HepG2 (cell line): ENCODE measurements around the gene IQCM. TPM values are rescaled to one million over a fixed set of nuclear protein-coding genes. Genes with fewer than 3 reads are reported as not detected.

ENCODE experiments used
- AFF4 ChIP-seq: sonication (generic); formaldehyde crosslinking; IDR thresholded peaks from 2 replicates; pipeline ENCODE4 v1.4.0; 2020; ENCODE audit warnings: missing genetic modification reagents
- ATF4 ChIP-seq, 2 experiments: fragments of 450-650 bp in 1 of 2; sonication (generic) in 1 of 2; formaldehyde crosslinking; IDR thresholded peaks; 2 replicates each; pipeline versions ENCODE4 v1.5.0 to v1.8.0; 2020 to 2022; ENCODE audit warnings: mild to moderate bottlenecking in 1 of 2, missing genetic modification reagents in 1 of 2
- ATF5 ChIP-seq: sonication (generic); formaldehyde crosslinking; IDR thresholded peaks from 2 replicates; pipeline ENCODE4 v1.4.0; 2020; ENCODE audit warnings: mild to moderate bottlenecking, low read depth, missing genetic modification reagents
- CTCF ChIP-seq: sonication (generic); formaldehyde crosslinking; IDR thresholded peaks from 2 replicates; pipeline ENCODE4 v1.5.0; 2020; ENCODE audit warnings: mild to moderate bottlenecking, missing genetic modification reagents, moderate library complexity
- ESRRA ChIP-seq: sonication (generic); formaldehyde crosslinking; IDR thresholded peaks from 2 replicates; pipeline ENCODE4 v1.5.1; 2020; ENCODE audit warnings: mild to moderate bottlenecking, low read depth, missing genetic modification reagents
- FOXA3 ChIP-seq: IDR thresholded peaks from 2 replicates; pipeline ENCODE4 v1.6.1; 2016; ENCODE audit warnings: missing genetic modification reagents, missing compliant biosample characterization
- FOXJ3 ChIP-seq: sonication (generic); formaldehyde crosslinking; IDR thresholded peaks from 2 replicates; pipeline ENCODE4 v1.4.0; 2020; ENCODE audit warnings: missing genetic modification reagents, mild to moderate bottlenecking, borderline replicate concordance
- FOXM1 ChIP-seq: sonication (generic); formaldehyde crosslinking; IDR thresholded peaks from 2 replicates; pipeline ENCODE4 v1.5.0; 2020; ENCODE audit warnings: missing genetic modification reagents
- HNF4A ChIP-seq: sonication (generic); formaldehyde crosslinking; IDR thresholded peaks from 2 replicates; pipeline ENCODE4 v1.4.0; 2020; ENCODE audit warnings: missing genetic modification reagents
- IRF2 ChIP-seq: IDR thresholded peaks from 2 replicates; pipeline ENCODE4 v1.6.1; 2018; ENCODE audit warnings: missing genetic modification reagents, missing compliant biosample characterization
- NRL ChIP-seq: sonication (generic); formaldehyde crosslinking; IDR thresholded peaks from 2 replicates; pipeline ENCODE4 v1.5.0; 2020; ENCODE audit warnings: missing genetic modification reagents, mild to moderate bottlenecking, moderate library complexity, borderline replicate concordance
- PCBP2 ChIP-seq: fragments of 200-400 bp; formaldehyde crosslinking; optimal IDR thresholded peaks from 2 replicates; pipeline ENCODE3; 2018; ENCODE audit warnings: low read length, low read depth; ENCODE audit not compliant: poor library complexity, severe bottlenecking
- RAD21 ChIP-seq: fragments of 450-650 bp; formaldehyde crosslinking; IDR thresholded peaks from 2 replicates; pipeline ENCODE4 v1.5.0; 2020; ENCODE audit warnings: mild to moderate bottlenecking
- SATB2 ChIP-seq: sonication (generic); formaldehyde crosslinking; IDR thresholded peaks from 2 replicates; pipeline ENCODE4 v1.5.0; 2020; ENCODE audit warnings: missing genetic modification reagents
- ZNF414 ChIP-seq: sonication (generic); formaldehyde crosslinking; IDR thresholded peaks from 2 replicates; pipeline ENCODE4 v1.5.0; 2020; ENCODE audit warnings: missing genetic modification reagents
- polyA plus RNA-seq, 8 experiments: library from polyadenylated mRNA; depleted of rRNA in 3 of 8; stranded (reverse) in 7 of 8; unstranded in 1 of 8; fragments of >200 nt; fragmentation: Illumina TruSeq in 4 of 8; extraction: Trizol in 4 of 8; gene quantifications; 2 replicates each; pipeline versions ENCODE4 v1.2.1 to v1.2.3, GENCODE V29; 2011 to 2016; ENCODE audit warnings: low read depth in 4 of 8, missing spikeins in 1 of 8, mixed read lengths in 1 of 8; ENCODE audit not compliant: insufficient read depth in 1 of 8
- total RNA-seq, 5 experiments: library from RNA; depleted of rRNA; stranded (reverse); fragments of >200 nt; fragmentation: Illumina TruSeq; extraction: Trizol; gene quantifications; 2 replicates each; pipeline ENCODE4 v1.2.3, GENCODE V29; 2016; ENCODE audit warnings: low read depth in 1 of 5

Gene IQCM
- total and polyA plus RNA-seq, 2 of the 13 experiments (the other 11 are each of a cell fraction or from before 2014, with no cell fraction given), result not detected

- TF ChIP-seq CTCF, result peak; percentile 45
- TF ChIP-seq SATB2, result no peak
- no peak for TF ChIP-seq IRF2 (CRISPR knock-in tag)
- no peak for TF ChIP-seq ATF5
- TF ChIP-seq PCBP2, result no peak
- TF ChIP-seq HNF4A (CRISPR knock-in tag), result peak; percentile 66
- no peak for TF ChIP-seq FOXA3
- no peak for TF ChIP-seq FOXM1 (CRISPR knock-in tag)
- TF ChIP-seq RAD21 (CRISPR knock-in tag), result no peak
- TF ChIP-seq ESRRA (CRISPR knock-in tag), result no peak
- no peak for TF ChIP-seq NRL
- TF ChIP-seq FOXJ3, result no peak
- no peak for TF ChIP-seq AFF4 (CRISPR knock-in tag)
- no peak for TF ChIP-seq ZNF414
- no peak for TF ChIP-seq ATF4 (CRISPR knock-in tag; IDR thresholded peaks at IDR 0.05)
Observed at GRCh38 chr4:149795256-149795655, 20.4 kb downstream of the IQCM start (continued).
